GM12878 (cell line): ENCODE results near the gene LRP1B. TPM values are rescaled to one million over a fixed set of nuclear protein-coding genes. Genes with fewer than 3 reads are reported as not detected.

Experiments
- ATF2 ChIP-seq: IDR thresholded peaks from 2 replicates; pipeline ENCODE4 v1.6.1; 2012; ENCODE audit warnings: low read length, inconsistent platforms
- CBX3 ChIP-seq: fragments of 200-600 bp; sonication (generic); IDR thresholded peaks from 2 replicates; pipeline ENCODE4 v1.6.1; 2016; ENCODE audit warnings: low read depth, borderline replicate concordance
- CHD4 ChIP-seq: fragments of 200-600 bp; sonication (generic); IDR thresholded peaks from 2 replicates; pipeline ENCODE4 v1.6.1; 2016; ENCODE audit warnings: mild to moderate bottlenecking
- E4F1 ChIP-seq: fragments of 450-650 bp; IDR thresholded peaks from 2 replicates; pipeline ENCODE4 v1.6.1; 2018; ENCODE audit warnings: borderline replicate concordance, mild to moderate bottlenecking; ENCODE audit not compliant: partially characterized antibody
- HCFC1 ChIP-seq: fragments of 150-350 bp; IDR thresholded peaks from 2 replicates; pipeline ENCODE4 v1.6.1; 2014; ENCODE audit warnings: low read length
- IRF3 ChIP-seq: fragments of 450-650 bp; IDR thresholded peaks from 2 replicates; pipeline ENCODE4 v1.6.1; 2014; ENCODE audit warnings: mild to moderate bottlenecking
- IRF5 ChIP-seq: fragments of 450-650 bp; IDR thresholded peaks from 2 replicates; pipeline ENCODE4 v1.6.1; 2017; ENCODE audit warnings: borderline replicate concordance
- MLLT1 ChIP-seq: fragments of 450-650 bp; IDR thresholded peaks from 2 replicates; pipeline ENCODE4 v1.6.1; 2016; ENCODE audit warnings: mild to moderate bottlenecking
- NFIC ChIP-seq: IDR thresholded peaks from 2 replicates; pipeline ENCODE4 v1.6.1; 2012; ENCODE audit warnings: low read depth, mild to moderate bottlenecking, inconsistent platforms, low read length, moderate library complexity
- NKRF ChIP-seq: fragments of 450-650 bp; conservative IDR thresholded peaks from 2 replicates; pipeline ENCODE4 v1.6.1; 2017; ENCODE audit warnings: mild to moderate bottlenecking, moderate library complexity
- NR2F1 ChIP-seq: fragments of 450-650 bp; conservative IDR thresholded peaks from 2 replicates; pipeline ENCODE4 v1.6.1; 2017; ENCODE audit warnings: mild to moderate bottlenecking
- PAX5 ChIP-seq: IDR thresholded peaks from 2 replicates; pipeline ENCODE4 v1.6.1; 2011; ENCODE audit warnings: low read depth, low read length, borderline replicate concordance
- RB1 ChIP-seq: fragments of 450-650 bp; formaldehyde crosslinking; IDR thresholded peaks from 2 replicates; pipeline ENCODE4 v1.6.1; 2017; ENCODE audit warnings: mild to moderate bottlenecking, borderline replicate concordance
- RELA ChIP-seq: fragments of 450-650 bp; IDR thresholded peaks from 2 replicates; pipeline ENCODE4 v1.8.0; 2014; ENCODE audit warnings: borderline replicate concordance; ENCODE audit not compliant: partially characterized antibody
- RUNX3 ChIP-seq: IDR thresholded peaks from 2 replicates; pipeline ENCODE4 v1.6.1; 2012; ENCODE audit warnings: low read length, inconsistent platforms
- SMAD1 ChIP-seq: fragments of 450-650 bp; IDR thresholded peaks from 2 replicates; pipeline ENCODE4 v1.6.1; 2018; ENCODE audit warnings: mild to moderate bottlenecking, low read depth; ENCODE audit not compliant: partially characterized antibody
- SMARCA5 ChIP-seq: fragments of 450-650 bp; IDR thresholded peaks from 2 replicates; pipeline ENCODE4 v1.6.1; 2017; ENCODE audit warnings: mild to moderate bottlenecking
- SMC3 ChIP-seq: IDR thresholded peaks from 2 replicates; pipeline ENCODE4 v1.6.1; 2011; ENCODE audit warnings: low read length, improper control_type of control experiment, borderline replicate concordance
- SREBF1 ChIP-seq: IDR thresholded peaks from 2 replicates; pipeline ENCODE4 v1.6.1; 2012; ENCODE audit warnings: mild to moderate bottlenecking, low read length
- STAT3 ChIP-seq: IDR thresholded peaks from 2 replicates; pipeline ENCODE4 v1.6.1; 2011; ENCODE audit warnings: low read depth, low read length, improper control_type of control experiment
- TCF12 ChIP-seq: IDR thresholded peaks from 2 replicates; pipeline ENCODE4 v1.6.1; 2011; ENCODE audit warnings: low read depth, mild to moderate bottlenecking, low read length
- ZNF384 ChIP-seq: IDR thresholded peaks from 2 replicates; pipeline ENCODE4 v1.6.1; 2012; ENCODE audit warnings: low read depth, mild to moderate bottlenecking, low read length, improper control_type of control experiment, borderline replicate concordance
- polyA plus RNA-seq, 11 experiments: library from polyadenylated mRNA; depleted of rRNA in 4 of 11; unstranded in 6 of 11; stranded (reverse) in 5 of 11; fragments of >200 nt; fragmentation: Nextera tagmentation in 4 of 11; fragmentation: Illumina TruSeq in 1 of 11; extraction: Ambion mirVana in 4 of 11; extraction: Trizol in 1 of 11; gene quantifications; 1 replicate in 1 of 11; 2 replicates in 10 of 11; pipeline versions ENCODE4 v1.2.1 to v1.2.3, GENCODE V29; 2011 to 2016; ENCODE audit warnings: inconsistent platforms in 2 of 11, missing spikeins in 2 of 11, low read depth in 1 of 11
- total RNA-seq, 4 experiments: library from RNA; depleted of rRNA in 3 of 4; stranded (reverse); fragments of >200 nt in 3 of 4; fragmentation: Illumina TruSeq in 1 of 4; extraction: Trizol in 1 of 4; gene quantifications; 2 replicates each; pipeline versions ENCODE4 v1.2.1 to v1.2.3, GENCODE V29; 2013 to 2021

Gene LRP1B
- total and polyA plus RNA-seq, 10 of the 15 experiments (the other 5 are each of a cell fraction or from before 2014, with no cell fraction given): under 0.01 to 0.06 (median 0.03) TPM; not detected in 5

GRCh38 chr2:140639628-140640027, 1491.2 kb downstream of the LRP1B start (continued):
- TF ChIP-seq RUNX3 (peak; percentile 49), NKRF (no peak), RB1 (no peak), SMAD1 (no peak), MLLT1 (no peak), PAX5 (no peak), TCF12 (0 out of 2 replicates have a peak, but pooled peaks have one; percentile 11), SREBF1 (no peak), CBX3 (no peak), SMC3 (no peak), NFIC (0 out of 2 replicates have a peak, but pooled peaks have one; percentile 29), ATF2 (no peak), STAT3 (no peak), RELA (no peak), ZNF384 (no peak), NR2F1 (peak; percentile 58; the same call in 1 of the 2 replicates), SMARCA5 (no peak), IRF5 (no peak), IRF3 (no peak), CHD4 (no peak), E4F1 (no peak), HCFC1 (no peak)
